GM10847 (cell line): ENCODE results near the gene NT5DC3.

Source experiments
- POLR2A ChIP-seq: IDR thresholded peaks from 2 replicates; pipeline ENCODE4 v1.6.1; 2011; ENCODE audit not compliant: insufficient read length; ENCODE audit errors: extremely low read depth

The NT5DC3 gene

DNA sequence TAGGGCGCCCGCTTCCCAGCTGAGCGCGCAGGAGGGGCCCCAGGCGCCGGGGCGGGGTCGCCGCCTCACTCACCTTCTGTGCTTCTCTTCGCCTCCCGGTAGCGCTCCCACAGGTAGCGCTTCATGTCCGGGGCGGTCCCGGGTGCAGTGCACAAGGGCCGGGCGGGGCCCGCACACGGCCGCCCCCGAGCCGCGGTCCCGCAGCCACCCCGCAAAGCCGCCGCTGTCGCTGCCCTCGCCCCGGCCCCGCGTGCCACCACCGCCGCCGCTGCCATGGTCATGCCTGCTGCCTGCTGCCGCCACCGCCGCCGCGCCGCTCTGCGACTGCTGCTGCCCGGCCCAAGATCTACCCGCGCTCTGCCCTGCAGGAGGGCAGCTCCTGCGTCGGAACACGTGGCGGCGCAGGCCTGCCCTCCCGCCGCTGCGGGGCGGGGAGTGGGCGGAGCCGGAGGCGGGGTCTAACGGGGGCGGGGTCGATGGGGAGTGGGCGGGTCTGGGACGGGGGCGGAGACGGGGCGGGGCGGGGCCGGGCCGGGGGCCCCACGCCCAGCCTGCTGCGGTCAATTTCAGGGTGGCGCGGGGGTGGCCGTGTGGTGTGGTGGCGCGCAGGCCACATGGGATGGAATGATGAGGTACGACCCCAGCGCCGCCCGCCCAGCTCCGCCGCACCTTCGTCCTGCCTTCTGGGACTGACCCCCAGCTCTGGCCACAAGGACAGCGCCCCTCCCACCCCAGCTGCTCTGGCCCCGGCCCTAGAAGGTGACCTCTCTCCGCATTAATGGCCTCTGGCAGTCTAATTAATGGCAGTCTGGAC is at the start of gene NT5DC3:
Gene NT5DC3, minus strand, starts transcription at position 359 of the 814 bp plus-strand sequence. Its CDS starts 78 bp downstream, at position 281.
- peak; percentile 93 for TF ChIP-seq POLR2A

DNA sequence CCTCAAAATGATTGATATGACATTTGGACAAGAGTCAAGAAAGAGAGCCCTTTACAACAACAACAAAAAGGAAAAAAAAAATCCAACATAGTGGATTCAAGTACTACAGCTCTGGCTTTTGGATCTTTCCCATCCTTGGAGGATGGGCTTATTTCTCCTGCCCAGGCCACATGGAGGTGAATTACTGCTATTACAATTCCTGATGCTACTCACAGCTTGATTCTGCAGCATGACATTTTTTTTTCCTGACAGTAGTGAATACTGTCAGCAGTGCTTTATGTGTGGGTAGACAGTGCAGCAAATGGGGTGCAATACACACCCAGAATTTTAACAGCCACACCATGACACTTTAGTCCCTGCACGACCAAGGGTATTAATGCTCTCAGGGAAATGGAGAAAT is 46.7 kb upstream of the NT5DC3 start:
- no peak for TF ChIP-seq POLR2A

DNA sequence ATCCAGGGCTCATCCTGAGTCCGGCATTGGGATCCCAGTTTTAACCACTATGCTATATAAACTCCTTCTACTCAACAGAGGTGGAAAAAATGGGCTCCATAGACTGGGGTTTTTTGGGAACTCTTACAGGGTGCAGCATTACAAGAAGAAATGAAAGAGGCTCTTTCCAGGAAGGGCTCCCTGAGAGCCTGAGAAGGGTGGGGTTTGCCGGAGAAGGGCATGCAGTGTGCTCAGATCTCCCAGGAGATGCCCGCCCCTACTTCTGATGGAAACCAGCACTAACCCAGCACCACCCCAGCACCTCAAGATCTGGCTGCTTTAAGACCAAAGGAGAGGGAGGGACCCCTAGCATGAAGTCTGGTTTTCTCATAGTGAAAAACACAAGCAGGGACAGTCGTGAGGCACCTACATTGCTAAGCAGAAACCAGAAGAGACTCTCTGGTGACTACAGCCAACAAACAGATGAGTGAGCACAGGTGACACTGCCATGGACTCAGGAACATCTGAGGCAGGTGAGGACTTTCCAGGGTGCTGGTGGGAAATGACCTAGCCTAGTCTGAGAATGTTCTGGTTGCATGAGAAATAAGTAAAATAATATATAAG is 45.3 kb upstream of the NT5DC3 start:
- no peak for TF ChIP-seq POLR2A

DNA sequence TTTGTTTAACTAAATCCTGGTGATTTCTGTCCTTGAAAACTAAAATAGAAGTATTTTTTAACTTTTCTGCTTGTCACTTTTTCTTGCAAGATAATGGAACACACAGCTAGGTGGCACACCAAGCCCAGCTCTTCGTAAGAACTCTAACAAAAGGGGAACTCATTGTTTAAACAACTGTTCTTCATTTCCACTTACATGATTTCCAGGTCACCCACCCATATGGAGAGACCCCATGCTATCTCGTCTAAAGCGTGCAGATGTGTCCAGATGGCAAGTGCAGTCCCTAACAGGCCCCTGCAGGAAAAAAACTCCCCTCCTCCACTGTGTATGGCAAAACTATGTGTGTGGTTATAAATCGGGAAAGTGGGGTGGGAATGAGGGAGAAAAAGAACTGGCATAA is 43.3 kb upstream of the NT5DC3 start:
- TF ChIP-seq POLR2A = no peak

DNA sequence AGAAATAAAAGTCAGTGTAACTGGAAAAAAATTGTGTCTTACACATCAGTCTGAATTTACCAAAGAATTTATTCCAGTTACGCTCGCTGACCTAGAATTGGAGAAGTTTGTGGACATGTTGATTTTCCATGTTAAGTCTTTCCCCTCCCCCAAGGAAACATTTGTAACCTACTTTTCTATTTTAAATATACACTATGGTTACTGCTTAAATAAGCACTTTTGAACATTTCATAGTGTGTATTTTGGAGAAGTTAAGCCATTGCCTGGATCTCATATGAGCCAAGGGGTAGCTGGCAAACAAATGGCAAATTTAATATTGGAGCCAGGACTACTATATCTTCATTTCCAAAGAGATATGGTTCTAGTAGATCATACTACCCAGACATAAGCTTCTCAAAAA is 42.9 kb upstream of the NT5DC3 start:
- TF ChIP-seq POLR2A = no peak

DNA sequence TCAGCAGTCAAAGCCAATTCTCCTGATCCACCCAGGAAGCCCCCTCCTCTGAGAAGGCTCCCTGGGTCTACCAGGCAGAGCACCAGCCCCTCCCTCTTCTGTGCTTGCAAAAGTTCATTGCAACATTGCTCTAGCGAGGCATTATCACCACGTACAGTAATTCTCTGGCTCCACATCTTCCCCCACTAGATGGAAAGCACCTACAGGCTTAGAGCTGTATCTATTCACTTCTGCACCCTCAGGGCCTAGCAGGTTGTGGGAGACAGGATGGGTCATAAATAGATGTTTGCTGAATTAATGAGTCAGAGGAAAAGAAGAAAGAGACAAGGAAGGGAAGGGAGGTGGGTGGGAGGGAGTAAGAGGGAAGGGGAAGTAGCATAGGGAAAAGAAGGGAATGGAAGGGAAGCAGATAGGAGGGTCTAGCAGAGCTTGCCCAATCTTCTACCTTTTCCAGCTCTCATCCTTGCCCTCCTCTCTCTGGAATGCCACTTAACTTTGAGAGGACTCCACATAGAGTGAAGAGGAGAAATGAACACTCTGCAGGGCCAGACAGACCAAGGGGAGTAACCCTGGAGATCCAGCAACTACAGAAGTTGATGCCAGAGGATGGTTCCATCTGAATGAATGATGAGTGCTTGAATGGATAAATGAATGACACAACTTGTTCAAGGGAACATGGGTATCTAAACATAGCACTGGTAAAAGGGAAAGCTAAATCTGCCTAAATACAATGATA is 42.0 kb upstream of the NT5DC3 start:
- TF ChIP-seq POLR2A = no peak

DNA sequence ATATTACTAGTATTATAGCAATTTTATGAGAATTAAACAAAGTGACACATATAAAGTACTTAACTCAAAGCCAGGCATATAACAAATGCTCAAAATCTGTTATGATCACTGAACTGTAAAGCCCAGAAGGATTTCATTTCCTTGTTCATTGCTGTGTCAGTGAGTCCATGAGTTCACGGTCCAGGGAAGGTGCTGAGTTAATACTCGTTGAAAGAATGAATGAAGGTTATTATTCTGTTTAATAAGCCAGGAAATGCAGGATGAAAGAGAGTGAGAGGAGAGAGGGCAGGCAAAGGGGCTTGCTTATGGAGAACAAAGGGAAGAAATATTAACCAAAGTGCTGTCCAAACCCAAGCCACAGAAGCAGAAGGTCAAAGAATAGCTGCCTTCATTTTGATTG is 40.2 kb upstream of the NT5DC3 start:
- no peak for TF ChIP-seq POLR2A

DNA sequence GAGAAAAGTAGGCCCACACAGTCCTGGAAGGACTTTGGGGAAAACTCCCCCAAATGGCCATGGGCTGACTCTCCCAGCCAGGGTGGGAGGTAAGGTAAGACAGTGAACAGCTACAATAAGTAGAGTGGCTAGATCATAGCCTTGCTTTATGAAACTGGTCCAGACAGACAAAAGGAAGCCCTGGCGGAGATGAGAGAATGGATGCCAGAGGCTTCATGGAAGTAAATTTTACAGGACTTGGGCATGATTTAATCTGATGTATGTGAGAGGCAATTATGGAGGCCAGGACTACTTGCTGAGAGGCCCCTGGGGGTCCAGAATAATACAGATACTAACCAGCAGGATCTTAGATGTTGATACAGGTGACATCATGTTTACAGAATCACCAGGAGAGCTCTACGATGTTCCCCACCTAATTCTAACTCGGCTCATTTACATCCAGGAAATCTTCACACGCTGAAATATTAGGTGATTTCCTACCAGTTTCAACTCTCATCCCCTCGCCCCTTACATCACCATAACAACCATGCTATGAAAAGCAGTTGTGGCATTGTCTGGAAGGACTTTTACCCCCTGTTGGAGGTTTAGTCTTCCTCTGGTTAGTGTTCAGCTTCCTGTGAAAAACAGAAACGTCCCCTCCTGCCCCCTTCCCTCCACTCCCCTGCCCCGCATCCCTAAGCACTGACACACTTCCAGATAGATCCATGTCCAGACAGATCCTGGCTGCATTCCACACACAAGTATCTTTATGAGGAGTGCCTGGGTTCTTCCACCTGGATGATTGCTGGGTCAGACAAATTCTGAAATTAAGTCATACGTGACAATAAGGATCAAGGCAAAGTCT is 39.5 kb upstream of the NT5DC3 start:
- TF ChIP-seq POLR2A = no peak

DNA sequence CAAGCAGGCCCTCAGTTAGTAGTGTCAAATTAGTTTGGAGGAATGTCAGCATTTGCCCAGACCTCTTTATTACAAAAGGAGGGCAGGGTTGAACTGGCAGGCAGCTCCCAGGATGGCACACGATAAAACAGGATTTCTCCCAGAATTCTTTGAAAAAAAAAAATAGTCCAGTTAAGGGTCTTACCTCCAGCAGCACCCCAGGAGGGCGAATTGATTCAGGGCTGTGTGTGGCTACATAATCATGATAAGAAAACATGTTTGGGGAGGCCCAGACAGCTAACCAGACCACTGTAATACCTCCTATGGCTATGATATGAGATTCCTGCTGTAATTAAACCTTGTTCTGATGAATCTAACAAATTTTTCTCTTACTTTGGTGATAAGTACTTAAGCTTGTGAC is 38.8 kb upstream of the NT5DC3 start:
- no peak for TF ChIP-seq POLR2A

DNA sequence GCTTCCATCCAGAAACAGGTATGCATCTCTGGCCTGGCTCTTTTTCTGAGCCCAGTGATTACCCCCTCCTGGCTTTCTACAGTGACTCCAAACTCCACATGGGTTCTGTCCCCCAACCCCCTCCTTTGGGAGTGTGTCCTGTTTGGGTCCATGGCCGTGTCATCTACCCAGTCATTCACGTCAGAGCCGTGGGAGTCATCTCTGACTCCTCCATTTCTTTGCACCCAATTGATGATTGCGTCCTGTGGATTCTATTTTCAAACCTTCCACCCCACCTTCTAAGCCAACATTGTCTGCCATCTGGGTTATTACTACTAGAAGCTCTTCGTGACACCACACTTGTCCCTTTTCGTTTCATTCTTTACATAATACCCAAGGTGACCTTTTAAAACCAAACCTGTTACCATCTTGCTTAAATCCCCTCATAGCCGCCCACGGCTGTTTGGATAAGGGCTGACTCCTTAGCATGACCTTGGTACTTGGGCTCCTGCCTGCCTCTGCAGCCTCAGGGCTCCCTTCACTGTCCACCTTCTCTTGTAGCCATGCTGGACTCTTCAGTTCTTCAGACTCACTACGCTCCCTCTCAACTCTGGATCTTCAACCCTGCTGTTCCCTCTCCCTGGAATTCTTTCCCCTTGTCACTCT is 38.1 kb upstream of the NT5DC3 start:
- no peak for TF ChIP-seq POLR2A

DNA sequence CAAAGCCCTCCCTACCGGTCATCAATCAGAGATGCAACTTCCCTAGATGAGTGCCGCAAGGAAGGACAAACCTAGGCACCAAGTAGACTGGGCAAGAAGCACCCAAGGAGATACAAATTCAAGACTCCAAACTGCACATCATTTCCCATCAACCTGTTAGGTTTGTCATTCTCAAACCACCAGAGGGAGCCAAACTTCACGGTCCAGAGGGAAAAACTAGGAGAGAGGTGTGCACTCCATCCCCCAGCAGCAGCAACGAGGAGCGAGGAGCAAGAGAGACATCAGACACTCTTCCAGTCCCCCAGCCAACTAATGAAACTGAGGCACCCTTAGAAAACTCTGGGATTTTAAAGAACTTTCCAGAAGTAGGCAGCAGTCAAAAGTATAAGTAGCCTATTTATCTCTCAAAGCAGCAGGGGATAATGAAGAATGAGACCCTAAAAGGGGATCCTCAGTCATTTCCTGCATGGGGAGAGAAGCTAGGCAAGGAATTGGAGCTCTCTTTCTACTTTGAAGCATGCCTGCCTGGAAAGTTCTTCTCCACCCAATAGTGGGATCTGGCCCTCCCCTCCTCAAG is 37.0 kb upstream of the NT5DC3 start:
- TF ChIP-seq POLR2A = no peak

DNA sequence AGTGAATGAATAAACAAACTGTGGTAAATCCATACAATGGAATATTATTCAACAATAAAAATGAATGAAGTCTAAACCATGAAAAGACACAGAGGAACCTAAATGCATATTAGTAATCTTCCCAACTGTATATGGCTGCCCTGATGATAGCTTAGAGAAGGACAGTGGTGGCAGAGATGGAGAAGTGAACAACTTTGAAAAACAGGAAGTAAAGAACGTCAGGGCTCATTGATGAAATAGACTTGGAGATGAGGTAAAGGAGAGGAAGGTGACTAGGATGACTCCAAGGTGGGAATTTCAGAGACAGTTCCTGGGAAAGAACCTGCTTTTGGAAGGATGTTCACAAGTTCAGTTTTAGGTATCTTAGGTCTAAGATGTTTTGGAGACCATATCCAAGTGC is 36.3 kb upstream of the NT5DC3 start:
- no peak for TF ChIP-seq POLR2A

DNA sequence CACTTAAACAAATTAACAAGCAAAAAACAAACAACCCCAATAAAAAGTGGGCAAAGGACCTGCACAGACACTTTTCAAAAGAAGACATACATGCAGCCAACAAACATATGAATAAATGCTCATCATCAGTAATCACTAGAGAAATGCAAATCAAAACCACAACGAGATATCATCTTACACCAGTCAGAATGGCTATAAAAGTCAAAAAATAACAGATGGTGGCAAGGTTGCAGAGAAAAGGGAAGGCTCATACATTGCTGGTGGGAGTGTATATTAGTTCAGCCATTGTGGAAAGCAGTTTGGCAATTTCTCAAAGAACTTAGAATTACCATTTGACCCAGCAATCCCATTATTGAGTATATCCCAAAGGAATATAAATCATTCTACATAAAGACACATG is 34.6 kb upstream of the NT5DC3 start:
- TF ChIP-seq POLR2A = no peak

DNA sequence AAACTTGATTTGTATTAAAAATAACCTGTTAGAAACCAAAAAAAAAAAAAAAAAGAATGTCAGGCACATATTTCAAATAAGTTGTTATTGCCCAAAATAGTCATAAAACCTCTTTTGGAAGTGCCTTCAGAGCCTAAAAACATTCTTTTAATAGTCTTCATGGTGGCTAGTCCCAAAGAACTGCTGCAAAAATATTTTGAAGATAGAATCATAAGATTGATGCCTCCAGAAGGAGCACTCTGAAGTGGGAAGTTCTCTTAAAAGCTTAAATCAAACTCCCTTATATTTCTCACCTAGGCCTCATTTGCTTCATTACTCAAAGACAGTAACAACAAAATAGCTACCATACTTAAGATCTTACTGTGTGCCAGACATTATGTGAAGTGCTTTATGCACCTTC is 27.2 kb upstream of the NT5DC3 start:
- TF ChIP-seq POLR2A = no peak
